IMR-90 (cell line): ENCODE data around the gene ALDH2. TPM values are rescaled to one million over a fixed set of nuclear protein-coding genes. Genes with fewer than 3 reads are reported as not detected.

ENCODE experiments used
- microRNA-seq, 2 experiments: library from miRNA; stranded (forward) in 1 of 2; unstranded in 1 of 2; fragments of 10-50 nt in 1 of 2; fragments of <30 nt in 1 of 2; gene quantifications in 1 of 2; microRNA quantifications in 1 of 2; one replicate each; pipeline versions ENCODE3 to v1.1.0; 2013 to 2020; ENCODE audit not compliant: insufficient read depth in 1 of 2, insufficient read length in 1 of 2, unreplicated experiment in 1 of 2
- polyA plus RNA-seq, 3 experiments: library from polyadenylated mRNA; depleted of rRNA; stranded (reverse); fragments of >200 nt; gene quantifications; 2 replicates each; pipeline ENCODE4 v1.2.3, GENCODE V29; 2012; ENCODE audit warnings: low replicate concordance in 1 of 3
- small RNA-seq, 5 experiments: library from RNA; depleted of rRNA; stranded (forward); fragments of <200 nt; gene quantifications; one replicate each; pipeline ENCODE3, GENCODE V24; 2012
- total RNA-seq: library from RNA; depleted of rRNA; stranded (reverse); fragments of >200 nt; gene quantifications from 2 replicates; pipeline ENCODE4 v1.2.3, GENCODE V29; 2012; rRNA removed

The ALDH2 gene
- total and polyA plus RNA-seq, 2 of the 4 experiments (the other 2 are of a cell fraction) = 16.0 to 41.2 TPM

Small RNA genes within 50 kb of the gene (microRNA-seq; reads per million reads assigned to microRNA genes)
- gene MIR6761 = 0 to 8.3 reads per million in 2 experiments

Small RNA genes within 50 kb of the gene (small RNA-seq; reads per million reads assigned to genes)
- 0 reads per million in 5 experiments for gene MIR6761

Other genes with a start within 250 kb of the ALDH2 start
- 12.4 and 20.6 TPM in 2 replicates for gene ATXN2, start 167.6 kb upstream of the ALDH2 start, total RNA-seq
- 63.3 and 66.5 TPM in 2 replicates for gene ATXN2, start 167.6 kb upstream of the ALDH2 start, polyA plus RNA-seq (2012; rRNA removed)
- 17.2 and 23.6 TPM in 2 replicates for gene BRAP, start 81.0 kb upstream of the ALDH2 start, total RNA-seq
- 9.6 and 10.3 TPM in 2 replicates for gene BRAP, start 81.0 kb upstream of the ALDH2 start, polyA plus RNA-seq (2012; rRNA removed)
- 12.4 and 13.3 TPM in 2 replicates for gene ACAD10, start 80.9 kb upstream of the ALDH2 start, total RNA-seq
- 20.7 and 21.0 TPM in 2 replicates for gene ACAD10, start 80.9 kb upstream of the ALDH2 start, polyA plus RNA-seq (2012; rRNA removed)
- 34.4 and 44.6 TPM in 2 replicates for gene MAPKAPK5, start 75.3 kb downstream of the ALDH2 start, total RNA-seq
- 35.0 and 35.7 TPM in 2 replicates for gene MAPKAPK5, start 75.3 kb downstream of the ALDH2 start, polyA plus RNA-seq (2012; rRNA removed)
- gene TMEM116, start 246.2 kb downstream of the ALDH2 start, total RNA-seq = 4.7 and 8.4 TPM in 2 replicates
- gene TMEM116, start 246.2 kb downstream of the ALDH2 start, polyA plus RNA-seq (2012; rRNA removed) = 4.6 and 5.5 TPM in 2 replicates
- 30.3 and 36.1 TPM in 2 replicates for gene ERP29, start 246.5 kb downstream of the ALDH2 start, total RNA-seq
- gene ERP29, start 246.5 kb downstream of the ALDH2 start, polyA plus RNA-seq (2012; rRNA removed) = 82.2 and 98.8 TPM in 2 replicates